H9 (cell line): Measurements from ENCODE around the gene FBXO41. TPM values are rescaled to one million over a fixed set of nuclear protein-coding genes. Genes with fewer than 3 reads are reported as not detected.

Experiments
- DNase-seq: peaks from one replicate; pipeline ENCODE4 v3.0.0-alpha.2; 2017
- H2AFZ ChIP-seq: one replicate; pipeline ENCODE4 v1.6.1; 2013; ENCODE audit warnings: mild to moderate bottlenecking, low read length, control low read depth, moderate library complexity
- H2AK5ac ChIP-seq: 2 replicates; pipeline ENCODE4 v1.6.1; 2013; ENCODE audit warnings: low read length, control low read depth, mixed read lengths; ENCODE audit not compliant: insufficient read length
- H2BK120ac ChIP-seq: one replicate; pipeline ENCODE4 v1.6.1; 2013; ENCODE audit warnings: low read depth, mild to moderate bottlenecking, low read length, control low read depth, inconsistent platforms; ENCODE audit not compliant: poor library complexity, severe bottlenecking
- H2BK12ac ChIP-seq: 2 replicates; pipeline ENCODE4 v1.6.1; 2013; ENCODE audit warnings: low read length, control low read depth, mixed read lengths, low read depth; ENCODE audit not compliant: insufficient read length
- H2BK15ac ChIP-seq: 2 replicates; pipeline ENCODE4 v1.6.1; 2013; ENCODE audit warnings: low read depth, low read length, control low read depth
- H2BK20ac ChIP-seq: one replicate; pipeline ENCODE4 v1.6.1; 2013; ENCODE audit warnings: low read depth, mild to moderate bottlenecking, low read length, control low read depth, inconsistent platforms; ENCODE audit not compliant: poor library complexity, severe bottlenecking
- H2BK5ac ChIP-seq: 2 replicates; pipeline ENCODE4 v1.6.1; 2013; ENCODE audit warnings: low read length, control low read depth, mixed read lengths; ENCODE audit not compliant: insufficient read length
- H3K14ac ChIP-seq: 2 replicates; pipeline ENCODE4 v1.6.1; 2013; ENCODE audit warnings: low read length, control low read depth; ENCODE audit not compliant: insufficient read depth
- H3K18ac ChIP-seq: 2 replicates; pipeline ENCODE4 v1.6.1; 2013; ENCODE audit warnings: low read depth, mild to moderate bottlenecking, mixed read lengths, low read length, control low read depth; ENCODE audit not compliant: insufficient read length
- H3K23ac ChIP-seq: 2 replicates; pipeline ENCODE4 v1.6.1; 2013; ENCODE audit warnings: low read length, control low read depth, mixed read lengths, low read depth; ENCODE audit not compliant: insufficient read length
- H3K23me2 ChIP-seq: 2 replicates; pipeline ENCODE4 v1.6.1; 2013; ENCODE audit warnings: low read depth, mild to moderate bottlenecking, mixed read lengths, low read length, control low read depth; ENCODE audit not compliant: insufficient read length, poor library complexity, severe bottlenecking
- H3K27ac ChIP-seq: 2 replicates; pipeline ENCODE4 v1.5.1; 2013; ENCODE audit warnings: low read length, control low read depth, mixed read lengths, low read depth; ENCODE audit not compliant: insufficient read length
- H3K27me3 ChIP-seq: 2 replicates; pipeline ENCODE4 v1.6.1; 2013; ENCODE audit warnings: low read length, control low read depth, inconsistent platforms; ENCODE audit not compliant: insufficient read depth
- H3K4ac ChIP-seq: 2 replicates; pipeline ENCODE4 v1.6.1; 2013; ENCODE audit warnings: low read depth, mild to moderate bottlenecking, control low read depth, inconsistent platforms, low read length, moderate library complexity
- H3K4me1 ChIP-seq: 2 replicates; pipeline ENCODE4 v1.6.1; 2013; ENCODE audit warnings: low read length, control low read depth, inconsistent platforms; ENCODE audit not compliant: insufficient read depth
- H3K4me2 ChIP-seq: 2 replicates; pipeline ENCODE4 v1.6.1; 2013; ENCODE audit warnings: low read length, control low read depth, mixed read lengths; ENCODE audit not compliant: insufficient read length, insufficient read depth
- H3K56ac ChIP-seq: 2 replicates; pipeline ENCODE4 v1.6.1; 2013; ENCODE audit warnings: low read depth, mild to moderate bottlenecking, mixed read lengths, low read length, control low read depth; ENCODE audit not compliant: insufficient read length
- H3K79me1 ChIP-seq: 2 replicates; pipeline ENCODE4 v1.6.1; 2013; ENCODE audit warnings: low read depth, mild to moderate bottlenecking, moderate library complexity, low read length, control low read depth, inconsistent platforms; ENCODE audit not compliant: insufficient read depth, poor library complexity, severe bottlenecking
- H3K79me2 ChIP-seq: 2 replicates; pipeline ENCODE4 v1.6.1; 2013; ENCODE audit warnings: low read length, control low read depth, inconsistent platforms; ENCODE audit not compliant: insufficient read depth
- H3K9ac ChIP-seq: 2 replicates; pipeline ENCODE4 v1.6.1; 2013; ENCODE audit warnings: low read length, control low read depth, mixed read lengths; ENCODE audit not compliant: insufficient read length; ENCODE audit errors: extremely low read depth
- H3K9me3 ChIP-seq: one replicate; pipeline ENCODE4 v1.6.1; 2013; ENCODE audit warnings: low read depth, low read length, inconsistent platforms; ENCODE audit not compliant: control insufficient read depth
- H3T11ph ChIP-seq: one replicate; pipeline ENCODE4 v1.6.1; 2013; ENCODE audit warnings: mild to moderate bottlenecking, low read length, control low read depth, inconsistent platforms
- H4K20me1 ChIP-seq: one replicate; pipeline ENCODE4 v1.6.1; 2013; ENCODE audit not compliant: control insufficient read depth, insufficient read length, insufficient read depth
- H4K5ac ChIP-seq: 2 replicates; pipeline ENCODE4 v1.6.1; 2013; ENCODE audit warnings: low read depth, mild to moderate bottlenecking, mixed read lengths, low read length, control low read depth; ENCODE audit not compliant: insufficient read length
- H4K8ac ChIP-seq: replicated peaks from 2 replicates; pipeline ENCODE4 v1.6.1; 2013; ENCODE audit warnings: low read length, control low read depth, mixed read lengths, low read depth; ENCODE audit not compliant: insufficient read length
- H4K91ac ChIP-seq: 2 replicates; pipeline ENCODE4 v1.6.1; 2013; ENCODE audit warnings: low read depth, mild to moderate bottlenecking, moderate library complexity, mixed read lengths, low read length, control low read depth; ENCODE audit not compliant: insufficient read length
- H3K27ac Mint-ChIP-seq, 3 experiments: 2 replicates in 2 of 3; 3 replicates in 1 of 3; pipeline ENCODE4 v1.8.0; 2020 to 2021; ENCODE audit warnings: mixed read lengths in 3 of 3, mild to moderate bottlenecking in 1 of 3, moderate library complexity in 1 of 3
- H3K27me3 Mint-ChIP-seq: 2 replicates; pipeline ENCODE4 v1.8.0; 2021; ENCODE audit warnings: low read depth, mild to moderate bottlenecking, moderate library complexity, mixed read lengths
- H3K36me3 Mint-ChIP-seq, 3 experiments: 2 replicates in 2 of 3; 3 replicates in 1 of 3; pipeline ENCODE4 v1.8.0; 2020 to 2021; ENCODE audit warnings: low read depth in 3 of 3, mixed read lengths in 3 of 3; ENCODE audit not compliant: insufficient read depth in 1 of 3
- H3K4me1 Mint-ChIP-seq, 2 experiments: 2 replicates each; pipeline ENCODE4 v1.8.0; 2020; ENCODE audit warnings: mixed read lengths in 2 of 2
- H3K4me3 Mint-ChIP-seq, 2 experiments: 2 replicates in 1 of 2; 3 replicates in 1 of 2; pipeline ENCODE4 v1.8.0; 2020 to 2021; ENCODE audit warnings: mild to moderate bottlenecking in 2 of 2, mixed read lengths in 2 of 2, moderate library complexity in 1 of 2
- H3K9me3 Mint-ChIP-seq, 2 experiments: 2 replicates in 1 of 2; 3 replicates in 1 of 2; pipeline ENCODE4 v1.8.0; 2020; ENCODE audit warnings: mild to moderate bottlenecking in 2 of 2, mixed read lengths in 2 of 2, moderate library complexity in 1 of 2
- WGBS: extraction: QIAGEN DNeasy Blood & Tissue Kit; methylation state at CpG from one replicate; pipeline ENCODE4 v1.1.7; 2013; ENCODE audit warnings: missing lambda C conversion rate, low lambda C conversion rate, mixed read lengths; ENCODE audit not compliant: insufficient read length; ENCODE audit errors: extremely low coverage; 5-methylcytosine and 5-hydroxymethylcytosine counted together
- total RNA-seq: library from RNA; stranded (reverse); gene quantifications from 2 replicates; pipeline ENCODE4 v1.2.1, GENCODE V29; 2021
- TF ChIP-seq, protein P1 (sequence below): fragments of 200-600 bp; sonication (generic); conservative IDR thresholded peaks from 3 replicates; pipeline ENCODE4 v1.8.0; 2021; ENCODE audit warnings: antibody characterized with exemption, mild to moderate bottlenecking

FBXO41 gene
- total RNA-seq, 1 experiment from 2014 or later: 16.2 TPM

DNA sequence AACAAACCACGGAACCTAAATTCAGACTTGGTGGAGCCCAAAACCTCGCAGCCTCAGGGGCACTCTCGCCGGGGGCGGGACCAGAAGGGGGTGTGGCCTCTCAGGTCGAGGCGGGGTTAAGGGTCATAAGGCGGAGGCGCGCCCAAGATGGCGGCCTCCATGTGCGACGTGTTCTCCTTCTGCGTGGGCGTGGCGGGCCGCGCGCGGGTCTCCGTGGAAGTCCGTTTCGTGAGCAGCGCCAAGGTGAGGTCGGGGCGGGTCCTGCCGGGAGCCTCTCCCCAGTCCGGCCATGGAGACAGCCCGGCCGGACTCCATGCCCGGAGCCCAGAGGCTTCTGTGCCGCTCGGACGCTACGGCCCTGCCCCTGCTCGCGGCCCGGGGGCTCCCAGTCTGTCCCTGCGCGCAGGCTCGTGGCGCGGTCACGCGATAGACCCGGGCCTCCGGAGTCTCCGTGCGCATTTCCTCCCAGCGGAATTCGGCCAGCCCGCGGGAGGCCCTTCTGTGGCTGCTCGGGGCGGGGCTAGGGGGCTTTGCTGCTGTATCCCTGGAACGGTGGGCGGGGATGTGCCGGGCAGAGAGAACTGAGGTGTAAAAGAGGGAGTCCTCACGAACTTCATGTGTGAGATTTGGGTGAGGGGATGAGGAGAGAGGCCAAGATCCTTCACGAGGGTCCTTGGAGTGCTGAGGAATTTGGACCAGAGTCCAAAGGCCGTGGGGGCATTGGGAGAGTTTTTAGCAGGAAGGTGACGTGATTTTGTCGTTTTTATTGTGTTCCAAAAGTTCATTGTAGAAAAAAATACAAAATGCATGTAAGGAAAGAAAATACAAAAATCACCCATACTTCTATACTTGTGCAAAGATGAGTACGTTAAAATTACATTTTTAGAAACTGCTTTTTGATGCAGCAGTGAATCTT, 69.9 kb downstream of the FBXO41 start, which contains the start of gene SMYD5:
Gene SMYD5 (plus strand): TSS at position 126 of the 916 bp plus-strand sequence. CDS start 22 bp downstream, at position 148.
- H2BK12ac ChIP-seq: no peak within 1 kb of the TSS
- H3K14ac ChIP-seq: peak within 1 kb of the TSS; percentile 89
- peak within 1 kb of the TSS; percentile 82 for H2AFZ ChIP-seq
- H2AK5ac ChIP-seq: no peak within 1 kb of the TSS
- H3K27me3 ChIP-seq: no peaks in the 10 kb centered on the region
- H4K20me1 ChIP-seq: no peaks in the 10 kb centered on the region
- H3K9me3 Mint-ChIP-seq: no peaks in the 10 kb centered on the region
- H2BK20ac ChIP-seq: no peak within 1 kb of the TSS
- H2BK15ac ChIP-seq: no peak within 1 kb of the TSS
- no peaks in the 10 kb centered on the region for H3K23me2 ChIP-seq
- H3K27me3 Mint-ChIP-seq: peaks cover 3% of the 10 kb centered on the region; the same call in 1 of the 2 replicates
- H2BK5ac ChIP-seq: no peak within 1 kb of the TSS
- peaks cover 22 to 30% of the 10 kb centered on the region in 2 experiments for H3K4me1 Mint-ChIP-seq
- peak within 1 kb of the TSS; percentile 76 to 93 for H3K4me3 Mint-ChIP-seq
- no peak within 1 kb of the TSS for H3K27ac ChIP-seq
- H3K18ac ChIP-seq: peak within 1 kb of the TSS; percentile 81
- H3K23ac ChIP-seq: no peak within 1 kb of the TSS
- H3K56ac ChIP-seq: no peak within 1 kb of the TSS
- H3K36me3 Mint-ChIP-seq: peaks cover 0 to 5% (median 0%) of the 10 kb centered on the region in 3 experiments; a peak in 2 of 7 replicates
- no peak within 1 kb of the TSS for H3K4ac ChIP-seq
- H3K4me1 ChIP-seq: 0 out of 2 replicates have a peak, but pooled peaks cover 3% of the 10 kb centered on the region
- peaks cover 4% of the 10 kb centered on the region for H3K79me1 ChIP-seq
- H2BK120ac ChIP-seq: no peak within 1 kb of the TSS
- peaks cover 7% of the 10 kb centered on the region; the same call in 1 of the 2 replicates for H3K79me2 ChIP-seq
- no CpG with 5 or more reads among the region's 64 CpGs for WGBS
- H3K27ac Mint-ChIP-seq: peak within 1 kb of the TSS; percentile 89 to 95 (median 93); a peak in 6 of 7 replicates
- DNase-seq: peak; percentile 86
- peak within 1 kb of the TSS; percentile 68 for H3K9ac ChIP-seq
- peak within 1 kb of the TSS; percentile 81 for H3K4me2 ChIP-seq
- H3K9me3 ChIP-seq: no peaks in the 10 kb centered on the region
- TF ChIP-seq, protein P1, sequence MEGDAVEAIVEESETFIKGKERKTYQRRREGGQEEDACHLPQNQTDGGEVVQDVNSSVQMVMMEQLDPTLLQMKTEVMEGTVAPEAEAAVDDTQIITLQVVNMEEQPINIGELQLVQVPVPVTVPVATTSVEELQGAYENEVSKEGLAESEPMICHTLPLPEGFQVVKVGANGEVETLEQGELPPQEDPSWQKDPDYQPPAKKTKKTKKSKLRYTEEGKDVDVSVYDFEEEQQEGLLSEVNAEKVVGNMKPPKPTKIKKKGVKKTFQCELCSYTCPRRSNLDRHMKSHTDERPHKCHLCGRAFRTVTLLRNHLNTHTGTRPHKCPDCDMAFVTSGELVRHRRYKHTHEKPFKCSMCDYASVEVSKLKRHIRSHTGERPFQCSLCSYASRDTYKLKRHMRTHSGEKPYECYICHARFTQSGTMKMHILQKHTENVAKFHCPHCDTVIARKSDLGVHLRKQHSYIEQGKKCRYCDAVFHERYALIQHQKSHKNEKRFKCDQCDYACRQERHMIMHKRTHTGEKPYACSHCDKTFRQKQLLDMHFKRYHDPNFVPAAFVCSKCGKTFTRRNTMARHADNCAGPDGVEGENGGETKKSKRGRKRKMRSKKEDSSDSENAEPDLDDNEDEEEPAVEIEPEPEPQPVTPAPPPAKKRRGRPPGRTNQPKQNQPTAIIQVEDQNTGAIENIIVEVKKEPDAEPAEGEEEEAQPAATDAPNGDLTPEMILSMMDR: no peak
- no peak within 1 kb of the TSS for H3T11ph ChIP-seq
- no peak within 1 kb of the TSS for H4K91ac ChIP-seq
- no peak within 1 kb of the TSS for H4K5ac ChIP-seq
- H4K8ac ChIP-seq: no peak within 1 kb of the TSS
